GM19238 (cell line): ENCODE data around the gene CA12.

Experiments used
- DNase-seq: peaks from one replicate; pipeline ENCODE4 v3.0.0; 2011; ENCODE audit warnings: low spot score; ENCODE audit not compliant: insufficient read length

Gene CA12

GRCh38 chr15:63312286-63312685 is 69.4 kb downstream of the CA12 start:
- no peak for DNase-seq

GRCh38 chr15:63310646-63311045 is 71.0 kb downstream of the CA12 start:
- DNase-seq, result no peak

GRCh38 chr15:63308947-63309346 is 72.7 kb downstream of the CA12 start:
- DNase-seq, result no peak

- DNase-seq, result no peak
These were observed 73.2 kb downstream of the CA12 start for GRCh38 chr15:63308491-63308890.

DNA sequence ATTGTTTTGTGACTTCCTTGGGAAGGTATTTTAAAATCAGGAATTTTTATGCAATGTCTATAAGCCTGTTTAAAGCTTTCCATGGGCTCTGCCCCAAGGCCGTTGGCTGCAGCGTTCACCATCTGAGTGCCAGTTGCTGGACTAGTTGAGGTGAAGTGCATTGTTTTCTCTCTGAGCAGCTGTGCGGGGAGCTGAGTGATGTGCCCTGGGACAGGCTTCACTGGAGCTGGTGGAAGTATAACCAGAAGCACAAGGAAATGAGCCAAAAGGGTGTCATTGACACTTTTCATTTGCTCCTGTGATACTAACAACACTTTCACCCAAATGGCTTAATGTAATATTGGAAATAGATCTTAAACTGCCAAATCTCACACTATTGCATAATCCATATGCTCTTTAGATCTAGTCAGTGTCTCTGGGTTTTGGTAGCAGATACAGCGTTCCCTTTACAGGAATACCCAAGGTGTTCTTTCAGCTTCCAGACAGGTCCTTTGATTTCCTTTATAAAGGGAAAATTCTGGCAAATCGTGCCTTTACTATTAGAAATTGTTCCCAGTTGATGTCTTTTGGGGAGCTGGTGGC is 75.1 kb downstream of the CA12 start:
- no peak for DNase-seq

GRCh38 chr15:63305260-63305659 is 76.4 kb downstream of the CA12 start:
- DNase-seq, result no peak

GRCh38 chr15:63301088-63301487 is 80.6 kb downstream of the CA12 start:
- DNase-seq, result no peak

- no peak for DNase-seq
These were observed 81.6 kb downstream of the CA12 start for GRCh38 chr15:63299943-63300575.

DNA sequence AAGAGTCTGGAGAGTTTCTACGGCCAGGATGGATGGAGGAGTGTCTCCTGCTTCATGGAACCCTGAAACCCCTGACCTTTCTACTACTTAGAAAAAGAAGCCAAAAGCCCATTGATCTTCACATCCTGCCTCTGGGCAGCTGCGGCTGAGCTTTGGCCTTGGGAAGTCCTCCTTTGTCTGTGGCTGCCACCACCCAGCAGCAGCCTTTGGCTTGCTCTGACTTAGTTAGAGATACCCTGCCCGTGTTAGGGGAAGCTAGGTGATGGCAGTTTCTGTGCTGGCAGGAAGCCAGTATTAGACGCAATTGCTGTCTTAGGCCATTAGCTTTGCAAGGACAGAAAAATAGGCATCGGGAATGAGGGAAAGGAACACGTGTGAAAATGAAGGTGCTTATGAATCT is 85.5 kb downstream of the CA12 start:
- DNase-seq, result no peak

- DNase-seq, result no peak
These were observed 86.3 kb downstream of the CA12 start for GRCh38 chr15:63295341-63295740.

- no peak for DNase-seq
These were observed 87.3 kb downstream of the CA12 start for GRCh38 chr15:63294359-63294758.

GRCh38 chr15:63292771-63293170 is 88.9 kb downstream of the CA12 start:
- no peak for DNase-seq

DNA sequence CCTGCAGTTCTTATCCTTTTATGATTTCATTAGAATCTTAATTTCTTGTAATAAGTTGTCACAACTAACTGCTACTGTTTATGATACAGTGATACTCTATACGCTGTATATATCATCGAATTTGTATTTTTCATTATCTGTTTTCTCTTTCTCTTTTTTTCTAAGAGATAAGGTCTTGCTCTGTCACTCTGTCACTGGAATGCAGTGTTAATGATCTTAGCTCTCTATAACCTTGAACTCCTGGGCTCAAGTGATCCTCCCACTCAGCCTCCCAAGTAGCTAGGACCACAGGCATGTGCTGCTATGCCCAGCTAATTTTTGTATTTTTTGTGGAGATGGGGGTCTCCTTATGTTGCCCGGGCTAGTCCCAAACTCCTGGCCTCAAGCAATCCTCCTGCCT is 89.4 kb downstream of the CA12 start:
- DNase-seq, result no peak

GRCh38 chr15:63291507-63291906 is 90.1 kb downstream of the CA12 start:
- no peak for DNase-seq

DNA sequence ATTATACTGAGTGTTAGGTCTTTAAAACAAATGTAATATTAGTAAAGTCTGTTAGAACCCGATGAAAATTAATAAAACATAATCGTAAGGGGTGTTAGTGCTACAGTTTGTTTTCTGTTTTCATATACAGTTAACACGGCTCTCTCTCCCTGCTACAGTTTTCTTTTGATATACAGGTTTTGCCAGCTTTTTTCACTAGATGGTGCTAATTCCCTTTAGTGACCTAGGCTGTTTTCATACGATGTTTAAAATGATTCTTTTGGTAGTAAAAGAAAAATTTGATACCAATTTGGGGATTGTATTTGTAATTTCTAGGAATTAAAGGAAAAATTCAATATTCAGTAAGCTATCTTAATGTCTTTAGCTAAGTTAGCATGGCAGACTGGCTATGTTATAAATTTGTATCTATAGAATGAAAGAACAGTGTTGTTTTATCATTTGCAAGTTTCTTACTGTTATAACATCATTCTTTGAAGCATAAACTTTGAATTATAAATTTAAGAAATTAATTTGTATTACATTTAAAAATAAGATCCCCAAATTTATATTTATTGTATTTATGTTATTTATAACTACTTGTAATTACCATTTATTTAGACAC is 92.8 kb downstream of the CA12 start:
- DNase-seq, result peak; percentile 19

- no peak for DNase-seq
These were observed 93.3 kb downstream of the CA12 start for GRCh38 chr15:63288342-63288741.

GRCh38 chr15:63287109-63287508 is 94.5 kb downstream of the CA12 start:
- no peak for DNase-seq

DNA sequence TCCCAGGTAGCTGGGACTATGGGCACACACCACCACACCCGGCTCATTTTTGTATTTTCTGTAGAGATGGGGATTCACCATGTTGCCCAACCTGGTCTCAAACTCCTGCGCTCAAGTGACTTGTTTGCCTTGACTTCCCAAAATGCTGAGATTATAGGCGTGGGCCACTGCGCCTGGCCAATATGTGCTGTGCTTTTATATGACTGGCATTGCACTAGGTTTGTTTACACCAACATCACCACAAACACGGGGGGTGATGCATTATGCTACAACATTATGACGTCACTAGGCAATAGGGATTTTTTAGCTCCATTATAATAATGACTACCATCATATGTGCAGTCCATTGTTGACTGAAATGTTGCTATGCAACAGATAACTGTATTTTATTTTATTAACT is 97.3 kb downstream of the CA12 start:
- DNase-seq, result no peak

- DNase-seq, result no peak
These were observed 98.5 kb downstream of the CA12 start for GRCh38 chr15:63283126-63283525.

- DNase-seq, result no peak
These were observed 103.7 kb downstream of the CA12 start for GRCh38 chr15:63277893-63278456.

DNA sequence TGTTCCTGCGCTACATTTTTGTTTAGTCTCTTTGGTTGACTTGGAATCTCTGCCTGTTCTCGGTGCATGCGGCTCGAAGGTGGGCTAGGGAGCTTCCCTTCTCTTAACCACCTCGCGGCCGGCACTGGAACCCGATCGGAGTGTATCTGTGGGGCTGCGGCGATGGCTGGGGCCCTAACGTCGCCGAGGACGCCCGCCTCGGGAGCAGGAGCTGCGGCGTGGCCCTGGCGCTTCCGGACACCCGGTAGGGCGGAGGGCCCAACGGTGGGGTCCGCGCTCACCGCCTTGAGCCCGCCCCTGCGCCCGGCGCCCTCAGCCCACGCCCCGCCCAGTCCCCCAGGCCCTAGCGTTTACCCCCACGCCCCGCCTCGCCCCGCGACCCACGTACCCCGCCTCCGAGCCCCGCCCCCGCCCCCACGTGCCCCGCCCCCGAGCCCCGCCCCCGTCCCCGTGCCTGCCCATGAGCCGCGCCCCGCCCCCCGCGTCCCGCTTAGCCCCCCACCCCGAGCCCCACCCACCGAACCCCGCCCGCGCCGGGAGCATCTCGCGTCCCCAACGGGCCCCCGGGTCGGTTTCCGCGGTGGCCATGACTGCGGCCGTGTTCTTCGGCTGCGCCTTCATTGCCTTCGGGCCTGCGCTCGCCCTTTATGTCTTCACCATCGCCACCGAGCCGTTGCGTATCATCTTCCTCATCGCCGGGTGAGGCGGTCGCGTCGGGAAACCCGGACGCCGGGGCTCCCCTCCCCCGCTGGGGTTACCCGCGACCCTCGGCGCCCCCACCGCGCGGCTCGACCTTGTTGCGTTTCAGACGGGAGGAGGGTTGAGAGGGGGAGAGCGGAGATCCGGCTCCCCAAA is 104.4 kb downstream of the CA12 start, which contains the start of gene APH1B:
APH1B (plus strand) TSS at position 568 of the 855 bp plus-strand sequence; CDS start at position 587, 19 bp downstream.
- peak; percentile 69 for DNase-seq
